ENCODE data around the gene GPX4. TPM values are rescaled to one million over a fixed set of nuclear protein-coding genes. Genes with fewer than 3 reads are reported as not detected.

The GPX4 gene
- total and polyA plus RNA-seq, 5 donors: 300 to 713 (median 371) TPM

- no peaks in the 10 kb centered on the region for H3K4me1 ChIP-seq (ENCODE audit: control insufficient read depth, insufficient read depth, low read length)
- WGBS: 89% methylated on average over 45 of the region's 45 CpGs
- no peaks in the 10 kb centered on the region for H3K27me3 ChIP-seq (ENCODE audit: control insufficient read depth, insufficient read depth)
- H3K4me3 ChIP-seq (ENCODE audit: low read length): no peak overlapping the region
- intact Hi-C loops (cut with DNase I): no loop called here
- no peak overlapping the region for H3K27ac ChIP-seq (ENCODE audit: low read length)
- H3K9me3 ChIP-seq (ENCODE audit: control insufficient read depth, low read length): no peaks in the 10 kb centered on the region
- DNase-seq (peak in 2 of 3 donors; percentile 61), ATAC-seq (no peak)
These were observed 24.2 kb upstream of the GPX4 start for GRCh38 chr19:1079566-1080111.

- no peak for ATAC-seq
- DNase-seq: peak in 2 of 3 donors; percentile 56 to 63
- no peak overlapping the region for H3K4me3 ChIP-seq (ENCODE audit: low read length)
- no peak overlapping the region for H3K27ac ChIP-seq (ENCODE audit: low read length)
- intact Hi-C loops (cut with DNase I): no loop called here
- H3K4me1 ChIP-seq (ENCODE audit: control insufficient read depth, insufficient read depth, low read length): no peaks in the 10 kb centered on the region
- H3K9me3 ChIP-seq (ENCODE audit: control insufficient read depth, low read length): no peaks in the 10 kb centered on the region
- no peaks in the 10 kb centered on the region for H3K27me3 ChIP-seq (ENCODE audit: control insufficient read depth, insufficient read depth)
- 95% methylated on average over 50 of the region's 50 CpGs for WGBS
These were observed 23.2 kb upstream of the GPX4 start for GRCh38 chr19:1080360-1081161.

GRCh38 chr19:1081301-1082164 is 22.3 kb upstream of the GPX4 start:
- Histone ChIP-seq H3K9me3 (ENCODE audit: control insufficient read depth, low read length) (no peaks in the 10 kb centered on the region), H3K27me3 (ENCODE audit: control insufficient read depth, insufficient read depth) (no peaks in the 10 kb centered on the region), H3K4me3 (ENCODE audit: low read length) (no peak overlapping the region), H3K27ac (ENCODE audit: low read length) (no peak overlapping the region), H3K4me1 (ENCODE audit: control insufficient read depth, insufficient read depth, low read length) (no peaks in the 10 kb centered on the region)
- DNase-seq: peak in 2 of 3 donors; percentile 83 to 86
- intact Hi-C loops (cut with DNase I): no loop called here
- ATAC-seq: no peak
- WGBS: 72% methylated on average over 58 of the region's 58 CpGs

- peak; percentile 59 to 68 for ATAC-seq
- 25% methylated on average over 51 of the region's 51 CpGs for WGBS
These were observed 21.4 kb upstream of the GPX4 start for GRCh38 chr19:1082165-1082927.

GRCh38 chr19:1082928-1083816 is 20.6 kb upstream of the GPX4 start:
- H3K9me3 ChIP-seq (ENCODE audit: control insufficient read depth, low read length): no peaks in the 10 kb centered on the region
- no peak overlapping the region for H3K4me3 ChIP-seq (ENCODE audit: low read length)
- intact Hi-C loops (cut with DNase I): no loop called here
- no peak overlapping the region for H3K27ac ChIP-seq (ENCODE audit: low read length)
- 83% methylated on average over 59 of the region's 59 CpGs for WGBS
- no peaks in the 10 kb centered on the region for H3K27me3 ChIP-seq (ENCODE audit: control insufficient read depth, insufficient read depth)
- ATAC-seq (no peak), DNase-seq (peak in 2 of 3 donors; percentile 49 to 68)
- H3K4me1 ChIP-seq (ENCODE audit: control insufficient read depth, insufficient read depth, low read length): no peaks in the 10 kb centered on the region

More at GRCh38 chr19:1082165-1082927, 21.4 kb upstream of the GPX4 start:
- Histone ChIP-seq H3K9me3 (ENCODE audit: control insufficient read depth, low read length) (no peaks in the 10 kb centered on the region), H3K4me1 (ENCODE audit: control insufficient read depth, insufficient read depth, low read length) (no peaks in the 10 kb centered on the region), H3K27ac (ENCODE audit: low read length) (no peak overlapping the region), H3K4me3 (ENCODE audit: low read length) (no peak overlapping the region), H3K27me3 (ENCODE audit: control insufficient read depth, insufficient read depth) (no peaks in the 10 kb centered on the region)
- intact Hi-C loops (cut with DNase I): no loop called here
- peak; percentile 61 to 82 (median 72) for DNase-seq

- no peaks in the 10 kb centered on the region for H3K9me3 ChIP-seq (ENCODE audit: control insufficient read depth, low read length)
- no peak overlapping the region for H3K4me3 ChIP-seq (ENCODE audit: low read length)
- WGBS: 88% methylated on average over 43 of the region's 43 CpGs
- DNase-seq (no peak), ATAC-seq (no peak)
- H3K27ac ChIP-seq (ENCODE audit: low read length): no peak overlapping the region
- intact Hi-C loops (cut with DNase I): no loop called here
- no peaks in the 10 kb centered on the region for H3K4me1 ChIP-seq (ENCODE audit: control insufficient read depth, insufficient read depth, low read length)
- H3K27me3 ChIP-seq (ENCODE audit: control insufficient read depth, insufficient read depth): no peaks in the 10 kb centered on the region
These were observed 19.5 kb upstream of the GPX4 start for GRCh38 chr19:1084024-1084868.

GRCh38 chr19:1085053-1085658 is 18.6 kb upstream of the GPX4 start:
- Histone ChIP-seq H3K4me1 (ENCODE audit: control insufficient read depth, insufficient read depth, low read length) (no peaks in the 10 kb centered on the region), H3K9me3 (ENCODE audit: control insufficient read depth, low read length) (no peaks in the 10 kb centered on the region), H3K27me3 (ENCODE audit: control insufficient read depth, insufficient read depth) (no peaks in the 10 kb centered on the region), H3K4me3 (ENCODE audit: low read length) (no peak overlapping the region), H3K27ac (ENCODE audit: low read length) (no peak overlapping the region)
- no peak for ATAC-seq
- intact Hi-C loops (cut with DNase I): no loop called here
- DNase-seq: no peak
- 64% methylated on average over 8 of the region's 8 CpGs for WGBS

GRCh38 chr19:1085676-1086442 is 17.9 kb upstream of the GPX4 start:
- intact Hi-C loops (cut with DNase I): no loop called here
- Histone ChIP-seq H3K4me3 (ENCODE audit: low read length) (no peak overlapping the region), H3K9me3 (ENCODE audit: control insufficient read depth, low read length) (no peaks in the 10 kb centered on the region), H3K4me1 (ENCODE audit: control insufficient read depth, insufficient read depth, low read length) (no peaks in the 10 kb centered on the region), H3K27ac (ENCODE audit: low read length) (no peak overlapping the region), H3K27me3 (ENCODE audit: control insufficient read depth, insufficient read depth) (no peaks in the 10 kb centered on the region)
- 69% methylated on average over 38 of the region's 38 CpGs for WGBS
- DNase-seq (peak in 2 of 3 donors; percentile 58 to 63), ATAC-seq (no peak)

Data from right cardiac atrium (tissue), 5 donors.